ENCODE results near the gene BORCS5. TPM values are rescaled to one million over a fixed set of nuclear protein-coding genes. Genes with fewer than 3 reads are reported as not detected.
A peak's percentile ranks its signal among the peaks of the same experiment; 100 is the strongest.
"Not testable (repeated sequence)": the region's sequence is repeated elsewhere in the genome, so short reads cannot be mapped to it uniquely, and the experiment has no call there.

Gene BORCS5
- total RNA-seq, 2 donors from 2014 or later: 25.8 to 33.6 TPM

- H3K36me3 Mint-ChIP-seq: peaks cover 5 to 48% of the 10 kb centered on the region in 2 donors
- H3K9me3 Mint-ChIP-seq: peaks cover 3 to 8% of the 10 kb centered on the region in 2 donors
- ATAC-seq (peak in 1 of 2 donors; percentile 46), DNase-seq (ENCODE audit: low spot score in 2 of 2) (no peak)
- H3K27ac Mint-ChIP-seq: peak overlapping the region in 1 of 2 donors; percentile 69
Measured at GRCh38 chr12:12403264-12404248, 46.7 kb downstream of the BORCS5 start.

DNA sequence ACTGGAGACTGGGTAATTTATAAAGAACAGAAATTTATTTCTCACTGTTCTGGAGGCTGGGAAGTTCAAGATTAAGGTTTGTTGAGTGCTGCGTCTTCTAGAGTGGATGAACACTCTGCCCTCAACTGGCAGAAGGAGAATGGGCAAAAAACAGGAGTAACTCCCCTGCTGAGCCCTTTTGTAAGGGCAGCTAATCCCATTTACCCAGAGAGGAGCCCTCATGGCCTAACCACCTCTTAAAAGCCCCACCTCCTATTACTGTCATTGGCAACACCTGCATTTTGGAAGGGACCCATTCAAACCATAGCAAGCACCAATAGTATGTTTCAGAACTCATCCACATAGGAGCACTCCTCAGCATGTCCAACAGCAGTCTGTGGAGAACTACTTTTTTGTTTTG, 47.4 kb downstream of the BORCS5 start:
- no peak for DNase-seq (ENCODE audit: low spot score in 2 of 2)
- Mint-ChIP-seq H3K36me3 (peaks cover 5 to 41% of the 10 kb centered on the region in 2 donors), H3K9me3 (peaks cover 3 to 8% of the 10 kb centered on the region in 2 donors), H3K27ac (peak overlapping the region in 1 of 2 donors; percentile 69)
- no peak for ATAC-seq

GRCh38 chr12:12405882-12406281, 49.0 kb downstream of the BORCS5 start:
- Mint-ChIP-seq H3K27ac (no peak overlapping the region), H3K9me3 (peaks cover 1 to 4% of the 10 kb centered on the region in 2 donors), H3K36me3 (peaks cover 6 to 38% of the 10 kb centered on the region in 2 donors)
- DNase-seq (ENCODE audit: low spot score in 2 of 2) (no peak), ATAC-seq (no peak)

DNA sequence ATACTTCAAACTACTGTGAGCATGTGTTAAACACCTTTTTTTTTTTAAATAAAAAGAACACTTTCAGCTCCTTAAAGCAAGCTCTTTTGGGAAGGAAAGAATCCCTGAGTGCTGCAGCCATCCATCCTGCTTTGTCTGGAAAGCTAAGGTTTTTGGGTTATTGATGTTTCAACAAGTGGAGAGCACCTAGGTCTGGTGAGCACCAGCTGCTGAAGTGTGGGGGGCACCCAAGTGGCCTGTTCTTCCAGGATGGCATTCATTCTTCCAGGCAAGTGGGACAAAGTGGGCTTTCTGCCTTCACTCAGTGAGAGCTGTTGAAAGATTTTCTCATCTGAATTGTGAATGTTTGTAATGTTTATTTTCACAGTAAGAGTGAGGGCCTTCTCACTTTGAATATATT, 49.9 kb downstream of the BORCS5 start:
- no peak overlapping the region for H3K27ac Mint-ChIP-seq
- no peak for DNase-seq (ENCODE audit: low spot score in 2 of 2)
- H3K36me3 Mint-ChIP-seq: peaks cover 7 to 40% of the 10 kb centered on the region in 2 donors

DNA sequence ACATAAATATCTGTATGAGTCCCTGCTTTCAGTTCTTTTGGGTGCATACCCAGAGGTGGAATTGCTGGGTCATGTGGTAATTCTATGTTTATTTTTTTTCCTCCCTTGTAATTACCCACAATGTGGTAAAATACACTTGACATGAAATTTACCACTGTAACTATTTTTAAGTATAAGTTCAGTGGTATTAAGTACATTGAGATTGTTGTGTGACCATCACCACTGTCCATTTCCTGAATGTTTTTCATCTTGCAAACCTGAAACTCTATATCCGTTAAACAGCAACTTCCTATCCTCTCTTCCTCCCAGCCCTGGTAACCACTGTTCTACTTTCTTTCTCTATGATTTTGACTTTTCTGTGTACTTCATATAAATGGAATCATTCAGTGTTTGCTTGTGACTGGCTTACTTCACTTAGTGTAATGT, 51.4 kb downstream of the BORCS5 start:
- DNase-seq (ENCODE audit: low spot score in 2 of 2) (no peak), ATAC-seq (peak; percentile 63 to 70)
- H3K27ac Mint-ChIP-seq: peak overlapping the region in 1 of 2 donors; percentile 20
- no peaks in the 10 kb centered on the region for H3K9me3 Mint-ChIP-seq
- H3K36me3 Mint-ChIP-seq: peaks cover 7 to 29% of the 10 kb centered on the region in 2 donors

More for the DNA sequence above, 49.9 kb downstream of the BORCS5 start:
- ATAC-seq: no peak
- no peaks in the 10 kb centered on the region for H3K9me3 Mint-ChIP-seq

- H3K27ac Mint-ChIP-seq; H3K9me3 Mint-ChIP-seq; DNase-seq (ENCODE audit: low spot score in 2 of 2); ATAC-seq: not testable (repeated sequence)
- peaks cover 7 to 18% of the 10 kb centered on the region in 2 donors for H3K36me3 Mint-ChIP-seq
Measured at GRCh38 chr12:12409337-12409736, 52.5 kb downstream of the BORCS5 start.

DNA sequence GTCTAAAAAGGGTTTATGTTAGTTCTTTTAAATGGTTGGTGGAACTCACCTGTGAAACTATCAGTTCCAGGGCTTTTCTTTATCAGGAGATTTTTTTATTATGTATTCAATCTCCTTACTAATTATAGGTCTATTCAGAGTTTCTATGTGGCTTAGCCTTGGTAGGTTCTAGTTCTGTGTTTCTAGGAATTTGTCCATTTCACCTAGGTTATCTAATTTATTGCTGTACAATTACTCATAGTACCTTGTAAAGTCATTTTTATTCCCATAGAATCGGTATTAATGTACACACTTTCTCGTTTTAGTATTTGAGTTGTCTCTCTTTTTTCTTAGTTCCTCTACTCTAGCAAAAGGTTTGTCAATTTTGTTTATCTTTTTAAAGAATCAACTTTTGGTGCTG, 59.0 kb downstream of the BORCS5 start:
- Mint-ChIP-seq H3K27ac (peak overlapping the region in 1 of 2 donors; percentile 60), H3K36me3 (peaks cover 14 to 41% of the 10 kb centered on the region in 2 donors), H3K9me3 (peaks cover 0 to 9% of the 10 kb centered on the region in 2 donors)
- ATAC-seq: peak in 1 of 2 donors; percentile 40
- DNase-seq (ENCODE audit: low spot score in 2 of 2): no peak

DNA sequence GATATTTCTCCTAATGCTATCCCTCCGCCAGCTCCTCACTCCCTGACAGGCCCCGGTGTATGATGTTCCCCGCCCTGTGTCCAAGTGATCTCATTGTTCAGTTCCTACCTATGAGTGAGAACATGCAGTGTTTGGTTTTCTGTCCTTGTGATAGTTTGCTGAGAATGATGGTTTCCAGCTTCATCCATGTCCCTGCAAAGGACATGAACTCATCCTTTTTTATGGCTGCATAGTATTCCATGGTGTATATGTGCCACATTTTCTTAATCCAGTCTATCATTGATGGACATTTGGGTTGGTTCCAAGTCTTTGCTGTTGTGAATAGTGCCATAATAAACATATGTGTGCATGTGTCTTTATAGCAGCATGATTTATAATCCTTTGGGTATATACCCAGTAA, 62.3 kb downstream of the BORCS5 start:
- Mint-ChIP-seq H3K9me3 (peaks cover 13 to 32% of the 10 kb centered on the region in 2 donors), H3K36me3 (peaks cover 34 to 62% of the 10 kb centered on the region in 2 donors)
- not testable (repeated sequence) for ATAC-seq; DNase-seq (ENCODE audit: low spot score in 2 of 2); H3K27ac Mint-ChIP-seq

- Mint-ChIP-seq H3K36me3 (peaks cover 42 to 61% of the 10 kb centered on the region in 2 donors), H3K9me3 (peaks cover 14 to 29% of the 10 kb centered on the region in 2 donors), H3K27ac (no peak overlapping the region)
- DNase-seq (ENCODE audit: low spot score in 2 of 2) (no peak), ATAC-seq (no peak)
Measured at GRCh38 chr12:12423367-12423766, 66.5 kb downstream of the BORCS5 start.

DNA sequence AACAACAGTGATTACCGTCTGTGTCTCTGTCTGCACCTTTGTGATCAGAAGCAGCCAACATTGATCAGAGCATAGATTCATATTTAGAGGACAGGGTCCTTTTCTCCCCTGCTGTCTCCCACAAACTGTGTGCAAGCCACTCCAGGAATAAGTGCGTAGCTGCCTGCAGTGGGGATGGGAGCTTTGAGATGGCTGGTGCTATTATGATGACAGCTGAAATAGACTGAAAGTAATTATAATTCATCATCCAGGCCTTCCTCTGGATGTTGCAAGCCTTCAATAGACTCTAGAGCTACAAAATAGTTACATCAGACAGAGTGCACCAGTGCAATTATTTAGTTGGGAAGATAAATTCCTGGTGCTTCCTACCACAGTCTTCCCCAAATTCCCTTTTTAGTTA, 68.1 kb downstream of the BORCS5 start:
- Mint-ChIP-seq H3K27ac (peak overlapping the region in 1 of 2 donors; percentile 2), H3K36me3 (peaks cover 36 to 51% of the 10 kb centered on the region in 2 donors), H3K9me3 (peaks cover 14 to 29% of the 10 kb centered on the region in 2 donors)
- peak in 1 of 2 donors; percentile 32 for ATAC-seq
- no peak for DNase-seq (ENCODE audit: low spot score in 2 of 2)

DNA sequence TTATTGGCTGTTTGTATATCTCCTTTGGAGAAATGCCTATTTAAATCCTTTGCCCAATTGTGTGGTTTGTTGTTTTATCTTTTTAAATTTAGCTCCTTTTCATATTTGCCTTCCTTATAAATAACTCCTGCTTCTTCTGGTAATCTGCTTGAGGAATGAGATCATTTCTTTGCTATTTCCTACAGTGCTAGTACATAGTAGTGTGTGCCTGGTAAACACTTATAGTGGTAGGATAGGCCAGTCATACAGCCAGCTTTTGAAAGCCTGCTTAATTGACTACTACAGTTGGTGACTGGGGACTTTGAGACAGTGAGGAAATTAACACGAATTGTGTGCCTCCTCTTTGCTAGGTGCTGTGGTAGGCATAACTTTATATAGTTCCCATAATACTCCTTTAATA, 68.7 kb downstream of the BORCS5 start:
- no peak overlapping the region for H3K27ac Mint-ChIP-seq
- peaks cover 33 to 47% of the 10 kb centered on the region in 2 donors for H3K36me3 Mint-ChIP-seq
- peaks cover 14 to 27% of the 10 kb centered on the region in 2 donors for H3K9me3 Mint-ChIP-seq
- ATAC-seq: peak in 1 of 2 donors; percentile 25
- DNase-seq (ENCODE audit: low spot score in 2 of 2): no peak

DNA sequence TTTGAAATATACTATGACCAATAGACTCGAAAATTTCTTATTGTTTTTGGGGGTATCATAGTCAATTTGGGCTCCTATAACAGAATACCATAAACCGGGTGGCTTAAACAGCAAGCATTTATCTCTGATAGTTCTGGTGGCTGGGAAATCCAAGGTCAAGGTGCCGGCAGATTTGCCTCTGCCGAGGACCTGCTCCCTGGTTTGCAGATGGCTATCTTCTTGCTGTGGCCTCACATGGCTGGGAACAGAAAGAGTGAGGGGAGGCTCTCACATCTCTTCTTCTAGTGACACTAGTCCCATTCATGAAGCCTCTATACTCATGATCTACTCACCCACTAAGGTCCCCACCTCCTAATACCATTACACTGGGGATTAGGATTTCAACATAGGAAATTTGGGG, 70.7 kb downstream of the BORCS5 start:
- ATAC-seq (no peak), DNase-seq (ENCODE audit: low spot score in 2 of 2) (no peak)
- Mint-ChIP-seq H3K9me3 (peaks cover 9 to 13% of the 10 kb centered on the region in 2 donors), H3K27ac (no peak overlapping the region), H3K36me3 (peaks cover 18 to 38% of the 10 kb centered on the region in 2 donors)

DNA sequence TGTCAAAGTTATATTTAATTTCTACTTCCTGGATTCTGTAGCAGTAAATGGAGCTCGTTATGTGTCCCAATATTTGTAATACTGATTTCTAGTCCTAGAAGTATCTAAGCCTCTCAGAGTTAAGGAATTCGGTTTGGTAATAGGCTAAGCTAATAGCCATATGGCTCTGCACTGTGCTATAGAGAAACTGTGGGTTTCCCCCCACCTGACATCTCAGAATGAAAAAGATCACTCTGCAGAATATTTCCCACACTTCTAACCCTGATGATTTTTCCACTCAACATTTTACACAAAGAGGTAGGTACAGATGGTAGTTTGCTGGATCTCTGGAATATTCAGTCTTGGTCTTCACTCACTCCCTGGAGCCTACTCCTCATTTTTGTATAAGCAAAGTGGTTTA, 71.2 kb downstream of the BORCS5 start:
- H3K36me3 Mint-ChIP-seq: peaks cover 18 to 37% of the 10 kb centered on the region in 2 donors
- no peak overlapping the region for H3K27ac Mint-ChIP-seq
- DNase-seq (ENCODE audit: low spot score in 2 of 2) (no peak), ATAC-seq (peak in 1 of 2 donors; percentile 37)
- H3K9me3 Mint-ChIP-seq: peaks cover 9 to 13% of the 10 kb centered on the region in 2 donors

DNA sequence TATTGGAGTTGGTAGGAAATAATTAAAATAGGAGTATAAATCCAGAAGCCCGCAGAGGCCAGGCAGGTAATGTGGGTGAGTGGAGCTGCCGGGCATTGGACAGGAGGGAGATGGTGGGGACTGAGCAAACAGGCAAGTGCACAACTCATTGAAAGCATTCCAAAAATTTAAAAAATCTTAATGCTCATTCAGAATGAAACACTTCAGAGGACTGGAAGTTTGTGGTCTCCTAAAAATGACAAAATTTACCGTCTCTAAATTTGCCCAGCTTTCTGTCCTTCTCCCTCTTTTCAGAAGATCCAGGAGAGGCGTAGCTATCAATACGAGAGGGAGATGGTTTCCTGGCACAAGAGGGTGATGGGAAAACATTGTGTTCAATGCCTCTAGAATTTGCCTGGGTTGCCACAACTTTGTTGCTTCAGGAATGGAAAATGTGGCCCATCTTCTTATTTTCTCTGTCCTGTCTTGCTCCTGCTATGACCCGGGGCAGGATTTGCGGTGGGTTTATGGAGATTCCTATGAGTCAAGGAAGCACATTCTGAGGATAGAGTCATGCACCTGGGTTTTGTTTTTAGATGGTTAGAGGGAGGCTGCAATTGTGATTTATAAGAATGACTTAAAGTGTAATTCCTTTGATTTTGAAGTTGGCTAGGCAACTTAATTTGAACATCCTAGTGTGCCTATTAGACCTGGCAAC, 72.2 kb downstream of the BORCS5 start:
- Mint-ChIP-seq H3K27ac (peak overlapping the region; percentile 20 to 88), H3K36me3 (peaks cover 9 to 27% of the 10 kb centered on the region in 2 donors), H3K9me3 (peaks cover 2 to 3% of the 10 kb centered on the region in 2 donors)
- ATAC-seq (peak; percentile 70 to 72), DNase-seq (ENCODE audit: low spot score in 2 of 2) (no peak)

DNA sequence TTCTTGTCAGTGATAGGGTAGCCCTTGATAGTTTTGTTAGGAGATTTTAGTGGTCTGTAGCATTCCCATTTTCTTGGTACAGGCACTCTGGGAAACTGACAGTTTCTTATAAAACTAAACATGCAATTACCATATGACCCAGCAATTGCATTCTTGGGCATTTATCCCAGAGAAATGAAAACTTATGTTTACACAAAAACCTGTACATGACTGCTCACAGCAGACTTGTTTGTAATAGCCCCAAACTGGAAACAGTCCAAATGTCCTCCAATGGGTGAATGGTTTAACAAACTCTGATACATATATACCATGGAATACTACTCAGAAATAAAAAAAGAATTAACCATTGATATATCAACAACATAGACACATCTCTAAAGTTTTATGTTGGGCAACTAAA, 75.5 kb downstream of the BORCS5 start:
- peaks cover 11 to 27% of the 10 kb centered on the region in 2 donors for H3K36me3 Mint-ChIP-seq
- DNase-seq (ENCODE audit: low spot score in 2 of 2) (no peak), ATAC-seq (no peak)
- peaks cover 5 to 6% of the 10 kb centered on the region in 2 donors for H3K9me3 Mint-ChIP-seq
- peak overlapping the region in 1 of 2 donors; percentile 67 for H3K27ac Mint-ChIP-seq

GRCh38 chr12:12433203-12433731, 76.4 kb downstream of the BORCS5 start:
- ATAC-seq (no peak), DNase-seq (ENCODE audit: low spot score in 2 of 2) (no peak)
- Mint-ChIP-seq H3K27ac (no peak overlapping the region), H3K9me3 (peaks cover 6 to 7% of the 10 kb centered on the region in 2 donors), H3K36me3 (peaks cover 16 to 36% of the 10 kb centered on the region in 2 donors)
